NCI-H2107 (cell line): ENCODE data around the gene FOXP3.
A peak's percentile ranks its signal among the peaks of the same experiment; 100 is the strongest.
"Not testable (repeated sequence)": the region's sequence is repeated elsewhere in the genome, so short reads cannot be mapped to it uniquely, and the experiment has no call there.

Experiments used
- DNase-seq: peaks from one replicate; lab custom pipeline; 2025; lab: John Stamatoyannopoulos, UW

The FOXP3 gene

GRCh38 chrX:49264460-49264859, at the start of gene FOXP3:
Gene FOXP3, minus strand, starts transcription at chrX:49264710. Its CDS starts 6,205 bp downstream, at chrX:49258505.
- DNase-seq = no peak

- no peak for DNase-seq
Measured at GRCh38 chrX:49312176-49312575, 47.7 kb upstream of the FOXP3 start.

DNA sequence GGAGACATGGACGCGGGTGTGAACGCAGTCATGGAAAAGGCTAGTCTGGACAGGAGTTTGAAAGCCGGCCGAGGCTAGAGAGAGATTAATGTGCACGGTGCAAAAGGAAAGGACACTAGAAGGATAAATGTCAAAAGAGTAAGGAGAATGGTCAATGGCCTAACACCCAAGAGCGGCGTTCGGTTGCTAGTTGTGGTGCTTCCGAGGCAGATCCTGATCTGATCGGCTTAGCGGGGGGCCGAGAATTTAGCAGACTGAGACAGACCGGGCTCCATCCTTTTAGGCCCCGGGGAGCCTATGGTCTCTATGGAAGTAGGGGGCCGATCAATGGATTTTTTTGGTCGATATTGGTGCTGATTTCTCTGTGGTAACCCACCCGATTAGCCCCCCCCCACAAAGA, 45.9 kb upstream of the FOXP3 start:
- no peak for DNase-seq

DNA sequence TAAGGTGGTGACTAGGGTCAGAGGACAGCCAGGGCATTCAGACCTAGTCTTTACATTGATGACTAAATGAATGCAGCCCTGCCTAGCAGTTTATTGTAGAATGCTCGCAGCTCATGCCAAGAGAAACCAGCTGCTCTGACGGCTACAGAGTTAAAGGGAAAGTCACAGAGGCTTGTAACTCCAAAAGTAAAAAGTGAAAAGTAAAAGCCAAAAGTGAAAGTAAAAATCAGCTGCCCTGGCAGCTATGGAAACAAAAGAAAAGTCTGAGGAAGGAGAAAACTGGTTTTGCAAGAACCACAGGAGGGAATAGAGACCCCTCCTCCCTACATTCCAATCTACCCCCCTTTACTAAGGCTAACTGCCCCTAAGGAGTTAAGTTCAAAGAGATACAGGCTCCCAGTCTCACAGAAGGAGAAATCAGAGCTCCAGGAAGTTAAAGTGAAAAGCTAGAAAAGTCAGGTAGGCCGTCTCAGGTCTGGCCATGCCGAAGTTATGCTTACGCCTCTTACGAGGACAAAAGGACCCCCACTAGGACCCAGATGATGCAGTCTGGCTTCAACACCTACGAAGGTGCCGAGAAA, 45.0 kb upstream of the FOXP3 start:
- DNase-seq = no peak

DNA sequence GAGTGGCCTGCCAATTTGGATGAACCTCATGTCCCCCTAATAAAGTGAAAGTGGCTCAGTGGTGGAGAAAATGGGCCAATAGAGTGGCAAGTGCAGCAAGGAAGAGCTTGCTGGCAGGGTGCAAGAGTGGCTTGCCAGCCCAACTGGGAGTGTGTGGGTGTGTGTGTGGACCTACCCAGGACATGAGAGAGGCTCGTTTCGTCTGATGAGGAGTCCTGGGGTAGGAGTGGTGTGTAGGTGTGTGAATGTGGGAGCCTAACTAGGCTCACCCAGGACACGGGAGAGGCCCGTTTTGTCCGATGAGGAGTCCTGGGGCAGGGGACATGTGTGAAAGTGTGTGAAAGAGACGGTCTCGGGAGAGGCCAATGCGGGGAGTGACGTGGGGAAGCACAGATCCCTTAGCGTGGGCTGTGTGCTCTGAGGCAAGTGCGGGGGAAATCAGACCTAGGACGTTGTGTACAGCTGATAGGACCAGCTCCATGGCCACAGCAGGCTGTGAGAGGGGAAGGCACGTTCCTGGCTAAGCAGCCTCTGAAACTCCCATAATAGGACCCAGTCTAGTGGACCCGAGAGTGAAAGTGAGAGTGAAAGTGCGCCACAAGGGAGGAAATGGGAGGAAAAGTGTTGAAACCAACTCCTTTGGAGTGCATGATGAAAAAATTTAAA, 44.2 kb upstream of the FOXP3 start:
- no peak for DNase-seq

DNA sequence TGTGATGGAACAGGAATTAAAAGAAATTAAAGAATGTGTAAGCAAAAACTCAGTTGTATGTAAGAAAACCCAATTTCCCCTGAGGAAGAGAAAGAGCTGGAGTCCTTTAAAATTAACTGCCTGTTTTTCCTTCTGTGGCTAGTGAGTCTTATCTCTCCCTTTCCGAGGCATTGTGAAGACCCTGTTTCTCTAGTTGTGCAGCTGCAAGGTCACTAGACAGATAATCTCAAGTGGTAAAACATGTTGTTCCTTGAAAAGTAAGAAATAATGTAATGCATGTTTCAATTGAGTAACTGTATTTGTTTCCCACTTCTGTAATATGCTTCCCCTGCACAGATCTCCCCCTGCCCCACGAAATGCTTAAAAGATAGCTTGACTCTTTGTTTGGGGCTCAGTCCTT, 43.3 kb upstream of the FOXP3 start:
- DNase-seq = not testable (repeated sequence)

GRCh38 chrX:49303346-49303745, 38.8 kb upstream of the FOXP3 start, which contains the start of gene GAGE10:
Gene GAGE10, plus strand, starts transcription at chrX:49303646. Its CDS starts 1,214 bp downstream, at chrX:49304860.
- no peak for DNase-seq

DNA sequence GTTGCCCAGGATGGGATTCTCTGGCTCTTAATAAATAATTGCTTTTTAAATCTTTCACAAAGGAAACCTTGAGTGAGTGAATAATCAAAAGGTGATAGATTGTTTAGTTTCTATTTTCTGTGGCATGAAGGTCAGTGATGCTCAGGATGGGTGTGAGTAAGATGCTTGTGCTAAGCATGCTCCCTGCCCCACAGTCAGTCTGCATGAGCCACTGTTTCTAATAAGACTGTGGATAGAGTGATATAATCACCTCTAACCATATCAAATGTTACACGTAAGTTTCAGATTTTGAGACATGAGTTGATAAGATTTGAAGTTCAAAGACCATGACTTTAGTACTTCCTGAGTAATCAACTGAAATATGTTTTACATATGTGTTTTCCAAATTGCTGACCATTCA, 36.2 kb upstream of the FOXP3 start:
- DNase-seq = no peak

DNA sequence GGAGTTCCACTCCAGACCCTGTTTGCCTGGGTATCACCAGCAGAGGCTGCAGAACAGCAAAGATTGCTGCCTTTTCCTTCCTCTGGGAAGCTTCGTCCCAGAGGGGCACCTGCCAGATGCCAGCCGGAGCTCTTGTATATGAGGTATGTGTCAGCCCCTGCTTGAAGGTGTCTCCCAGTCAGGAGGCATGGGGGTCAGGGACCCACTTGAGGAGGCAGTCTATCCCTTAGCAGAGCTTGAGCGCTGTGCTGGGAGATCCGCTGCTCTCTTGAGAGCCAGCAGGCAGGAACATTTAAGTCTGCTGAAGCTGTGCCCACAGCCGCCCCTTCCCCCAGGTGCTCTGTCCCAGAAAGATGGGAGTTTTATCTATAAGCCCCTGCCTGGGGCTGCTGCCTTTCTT, 34.8 kb upstream of the FOXP3 start:
- not testable (repeated sequence) for DNase-seq

GRCh38 chrX:49292400-49293362, 28.2 kb upstream of the FOXP3 start:
- no peak for DNase-seq

GRCh38 chrX:49291615-49292337, 27.3 kb upstream of the FOXP3 start:
- DNase-seq = peak; percentile 28

- no peak for DNase-seq
Measured at GRCh38 chrX:49290215-49290614, 25.7 kb upstream of the FOXP3 start.

DNA sequence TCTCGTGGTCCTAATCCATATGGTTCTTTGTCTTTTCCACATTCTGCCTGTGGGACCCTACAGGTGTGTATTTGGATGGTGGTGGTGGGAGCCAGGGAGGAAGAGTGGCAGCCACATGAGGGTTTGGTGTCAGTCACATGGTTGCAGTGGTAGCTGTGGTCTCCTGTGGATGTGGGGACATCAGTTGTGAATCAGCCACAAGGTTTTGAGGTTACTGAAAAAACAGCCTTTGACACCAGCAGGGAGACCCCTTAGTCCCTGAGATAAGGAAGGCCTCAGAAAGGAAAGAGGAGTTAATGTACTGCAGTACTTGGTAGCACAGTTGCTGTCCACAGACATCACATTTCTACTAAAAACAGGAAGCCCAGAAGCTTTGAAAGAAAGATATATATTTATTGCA, 23.2 kb upstream of the FOXP3 start:
- no peak for DNase-seq

GRCh38 chrX:49286581-49286980, 22.1 kb upstream of the FOXP3 start:
- DNase-seq = no peak

DNA sequence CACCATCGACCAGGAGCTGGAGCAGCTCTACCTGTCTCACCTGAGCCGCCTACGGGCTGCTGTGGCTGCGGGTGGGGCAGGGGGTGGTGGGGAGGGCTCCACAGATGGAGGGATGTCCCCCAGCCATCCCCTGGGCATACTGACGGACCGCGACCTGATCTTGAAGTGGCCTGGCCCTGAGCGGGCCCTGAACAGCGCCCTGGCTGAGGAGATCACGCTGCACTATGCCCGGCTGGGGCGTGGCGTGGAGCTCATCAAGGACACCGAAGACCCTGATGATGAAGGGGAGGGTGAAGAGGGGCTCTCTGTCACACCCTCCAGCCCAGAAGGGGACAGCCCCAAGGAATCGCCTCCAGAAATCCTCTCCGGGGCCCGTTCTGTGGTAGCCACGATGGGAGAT, 21.6 kb upstream of the FOXP3 start:
- DNase-seq = no peak

GRCh38 chrX:49284212-49284611, 19.7 kb upstream of the FOXP3 start:
- DNase-seq = no peak

DNA sequence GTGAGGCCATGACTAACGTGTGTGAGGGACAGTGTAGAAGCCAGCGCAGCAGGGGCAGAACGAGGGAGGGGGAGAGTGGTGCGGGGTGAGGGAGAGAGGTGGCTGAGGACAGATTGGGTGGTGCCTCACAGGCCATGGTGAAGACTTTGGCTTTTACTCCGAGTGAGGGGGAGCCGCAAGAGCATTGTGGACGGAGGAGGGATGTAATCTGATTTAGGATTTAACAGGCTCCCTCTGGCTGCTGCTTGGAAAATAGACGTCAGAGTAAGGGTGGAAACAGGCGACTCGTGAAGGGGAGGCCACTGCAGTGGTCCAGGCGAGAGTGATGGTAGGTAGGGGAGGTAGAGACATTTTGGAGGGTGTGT, 18.1 kb upstream of the FOXP3 start:
- no peak for DNase-seq

DNA sequence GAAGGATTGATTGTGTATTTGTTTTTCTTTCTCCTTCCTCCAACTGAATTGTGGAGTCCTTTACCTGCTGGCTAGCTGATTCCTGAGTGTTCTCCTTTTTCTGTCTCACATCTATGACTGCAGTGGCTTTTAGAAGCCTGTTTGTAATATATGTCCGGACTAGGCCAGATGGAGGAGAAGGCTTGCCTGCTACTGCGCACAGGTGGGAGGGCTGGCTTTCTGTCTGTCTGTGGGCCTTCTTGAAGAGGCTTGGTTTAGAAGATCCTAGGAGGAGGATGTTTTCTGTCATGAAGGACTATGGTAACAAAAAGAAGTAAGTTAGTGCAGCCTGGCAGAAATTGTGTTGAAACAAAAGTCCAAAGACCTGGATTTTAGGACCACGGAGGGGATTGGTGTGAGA, 13.6 kb upstream of the FOXP3 start:
- DNase-seq = no peak

DNA sequence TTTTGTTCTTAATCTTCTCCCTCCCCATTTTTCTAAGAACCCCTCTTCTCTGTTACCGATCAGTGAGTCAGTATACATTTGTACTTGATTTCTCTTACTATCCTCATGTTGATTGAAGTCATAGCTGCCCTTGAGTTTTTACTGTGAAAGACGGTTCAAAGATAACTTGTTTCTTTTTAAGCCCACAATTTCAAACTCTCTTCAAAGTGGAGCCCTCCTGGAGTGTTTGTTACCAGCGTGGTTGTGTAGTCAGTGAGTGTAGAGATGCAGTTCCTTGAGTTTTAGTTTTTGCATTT, 13.0 kb upstream of the FOXP3 start:
- no peak for DNase-seq

- no peak for DNase-seq
Measured at GRCh38 chrX:49276671-49277534, 12.4 kb upstream of the FOXP3 start.

- no peak for DNase-seq
Measured at GRCh38 chrX:49276207-49276606, 11.7 kb upstream of the FOXP3 start.
